A549 (cell line): ENCODE results near the gene CA12. TPM values are rescaled to one million over a fixed set of nuclear protein-coding genes. Genes with fewer than 3 reads are reported as not detected.
"Not testable (repeated sequence)": the region's sequence is repeated elsewhere in the genome, so short reads cannot be mapped to it uniquely, and the experiment has no call there.

Source experiments
- ATAC-seq, 2 experiments: fragments of 200-7000 bp in 1 of 2; fragments of >200 bp in 1 of 2; cut with Nextera tagmentation in 1 of 2; cut with Tn5 transposase in 1 of 2; 3 replicates each; pipeline versions ENCODE4 v1.8.0 to v1.9.1; 2018 to 2020; ENCODE audit warnings: mild to moderate bottlenecking in 1 of 2, moderate library complexity in 1 of 2
- CTCF ChIA-PET: fragments of 300-600 bp; sonication (Branson Sonifier 250); formaldehyde crosslinking; extraction: SDS; loops from one replicate; lab custom pipeline; 2021; ENCODE audit warnings: antibody characterized with exemption, inconsistent platforms; lab: Yijun Ruan, JAX
- POLR2A ChIA-PET: fragments of 350-600 bp; formaldehyde crosslinking; extraction: SDS; loops from one replicate; lab custom pipeline; 2021; ENCODE audit warnings: antibody characterized with exemption, inconsistent platforms; lab: Yijun Ruan, JAX
- DNase-seq, 2 experiments: peaks; one replicate each; pipeline versions ENCODE4 v3.0.0 to v3.0.0-alpha.2; 2011 to 2016; ENCODE audit warnings: low read depth in 1 of 2, low spot score in 1 of 2
- FAIRE-seq: peaks from 2 replicates; lab custom pipeline; 2011; peaks lifted over from hg19 to GRCh38; lab: Jason Lieb, UNC
- H3K27ac ChIP-seq, 2 experiments: fragments of >200 bp; sonication (Bioruptor Twin); formaldehyde crosslinking; 3 replicates each; pipeline ENCODE4 v1.5.1; 2016 to 2017
- H3K4me1 ChIP-seq: fragments of >200 bp; sonication (Bioruptor Twin); formaldehyde crosslinking; 3 replicates; pipeline ENCODE4 v1.6.1; 2016
- H3K4me2 ChIP-seq: fragments of >200 bp; sonication (Bioruptor Twin); formaldehyde crosslinking; 3 replicates; pipeline ENCODE4 v1.6.1; 2016
- H3K4me3 ChIP-seq: fragments of >200 bp; sonication (Bioruptor Twin); formaldehyde crosslinking; 3 replicates; pipeline ENCODE4 v1.5.1; 2016
- H3K9me3 ChIP-seq: fragments of >200 bp; sonication (Bioruptor Twin); formaldehyde crosslinking; 3 replicates; pipeline ENCODE4 v1.6.1; 2016
- BCL3 ChIP-seq: fragments of >200 bp; sonication (Bioruptor Twin); formaldehyde crosslinking; IDR thresholded peaks from 3 replicates; pipeline ENCODE4 v1.6.1; 2016
- CHD2 ChIP-seq: fragments of 150-350 bp; IDR thresholded peaks from 2 replicates; pipeline ENCODE4 v1.6.1; 2014; ENCODE audit warnings: low read length; ENCODE audit not compliant: partially characterized antibody
- CHD4 ChIP-seq: fragments of 200-600 bp; sonication (generic); IDR thresholded peaks from 2 replicates; pipeline ENCODE4 v1.6.1; 2016; ENCODE audit warnings: antibody characterized with exemption, mild to moderate bottlenecking, borderline replicate concordance
- ESRRA ChIP-seq: fragments of 150-350 bp; IDR thresholded peaks from 2 replicates; pipeline ENCODE4 v1.6.1; 2014; ENCODE audit warnings: mild to moderate bottlenecking, low read length, borderline replicate concordance
- GATA3 ChIP-seq: IDR thresholded peaks from 2 replicates; pipeline ENCODE4 v1.6.1; 2012; ENCODE audit warnings: borderline replicate concordance
- KDM5A ChIP-seq: fragments of 200-600 bp; sonication (generic); IDR thresholded peaks from 2 replicates; pipeline ENCODE4 v1.6.1; 2016; ENCODE audit warnings: antibody characterized with exemption, mild to moderate bottlenecking
- MAFK ChIP-seq: fragments of 450-650 bp; IDR thresholded peaks from 2 replicates; pipeline ENCODE4 v1.6.1; 2014; ENCODE audit not compliant: partially characterized antibody
- MAX ChIP-seq: IDR thresholded peaks from 2 replicates; pipeline ENCODE4 v1.6.1; 2012
- PHF8 ChIP-seq: fragments of 200-600 bp; sonication (generic); IDR thresholded peaks from 2 replicates; pipeline ENCODE4 v1.6.1; 2016; ENCODE audit warnings: low read depth, mild to moderate bottlenecking, antibody characterized with exemption, moderate library complexity, borderline replicate concordance
- POLR2AphosphoS2 ChIP-seq: conservative IDR thresholded peaks from 2 replicates; pipeline ENCODE4 v1.6.1; 2012; ENCODE audit warnings: low read length, improper control_type of control experiment, inconsistent platforms
- RCOR1 ChIP-seq: fragments of 150-350 bp; IDR thresholded peaks from 2 replicates; pipeline ENCODE4 v1.6.1; 2014; ENCODE audit warnings: antibody characterized with exemption, low read length, low read depth
- REST ChIP-seq: fragments of 200-600 bp; sonication (generic); IDR thresholded peaks from 2 replicates; pipeline ENCODE4 v1.6.1; 2016; ENCODE audit warnings: antibody characterized with exemption, mild to moderate bottlenecking, moderate library complexity
- ZNF302 ChIP-seq: fragments of 250-450 bp; sonication (Bioruptor Pico); IDR thresholded peaks from 2 replicates; pipeline ENCODE4 v1.9.0; 2021; ENCODE audit warnings: inconsistent platforms, mild to moderate bottlenecking, moderate library complexity
- ZSCAN20 ChIP-seq: fragments of 250-450 bp; sonication (Bioruptor Pico); IDR thresholded peaks from 2 replicates; pipeline ENCODE4 v1.8.0; 2022; ENCODE audit warnings: mild to moderate bottlenecking, moderate library complexity
- WGBS: methylation state at CpG from one replicate; pipeline ENCODE4 v1.1.6; 2017; ENCODE audit errors: missing lambda C conversion rate; 5-methylcytosine and 5-hydroxymethylcytosine counted together
- polyA plus RNA-seq, 4 experiments: library from polyadenylated mRNA; depleted of rRNA in 3 of 4; stranded (reverse); fragments of >200 nt; fragmentation: RNase III in 1 of 4; extraction: RNeasy Plus Mini Kit Qiagen cat#74134 plus additional on column Dnase treatment in 1 of 4; gene quantifications; 2 replicates in 3 of 4; 3 replicates in 1 of 4; pipeline ENCODE4 v1.2.3, GENCODE V29; 2011 to 2017
- TF ChIP-seq, protein P1 (sequence below): fragments of >200 bp; sonication (Bioruptor Twin); formaldehyde crosslinking; IDR thresholded peaks from 3 replicates; pipeline ENCODE4 v1.5.1; 2016
- TF ChIP-seq, protein P2 (sequence below): fragments of >200 bp; sonication (Bioruptor Twin); formaldehyde crosslinking; IDR thresholded peaks from 2 replicates; pipeline ENCODE4 v1.6.1; 2016
- TF ChIP-seq, protein P3 (sequence below): IDR thresholded peaks from 2 replicates; pipeline ENCODE4 v1.6.1; 2012; ENCODE audit warnings: low read depth, borderline replicate concordance

Gene CA12
- polyA plus RNA-seq, 2 of the 4 experiments (the other 2 are of a cell fraction) = 129 to 323 TPM

DNA sequence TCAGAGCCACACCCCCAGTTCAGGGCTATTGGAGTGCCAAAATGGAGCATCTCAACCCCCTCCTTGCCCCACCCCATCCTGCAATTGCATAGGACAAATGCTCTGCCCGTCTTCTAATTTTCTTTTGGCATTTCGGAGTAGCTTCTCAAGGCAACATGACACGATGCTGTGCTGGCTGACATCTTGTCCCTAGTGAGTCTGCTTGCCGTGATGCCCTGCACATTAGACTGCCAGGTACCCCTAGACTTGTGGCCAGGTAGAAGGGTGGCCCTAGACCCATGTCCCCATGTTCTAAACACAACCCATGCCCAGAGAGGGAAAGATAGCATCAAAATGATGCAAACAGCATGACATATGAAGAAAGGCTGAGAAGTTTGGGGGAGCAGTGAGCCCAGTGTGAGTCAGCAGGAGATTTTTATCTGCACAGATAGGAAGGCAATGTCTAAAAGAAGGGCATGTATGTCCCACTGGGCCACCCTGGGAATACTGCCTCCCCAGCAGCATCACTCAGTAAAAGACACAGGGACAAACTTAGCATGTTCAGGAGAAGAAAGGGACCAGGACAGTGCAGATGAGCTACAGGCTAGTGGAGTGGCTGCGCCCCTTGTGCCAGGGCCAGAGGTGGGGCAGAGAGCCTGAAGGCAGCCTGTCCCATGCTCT is 36.8 kb downstream of the CA12 start:
- 95% methylated on average over 5 of the region's 5 CpGs for WGBS
- H3K4me1 ChIP-seq = peaks cover 43% of the 10 kb centered on the region
- ATAC-seq = peak in 1 of 2 experiments; percentile 18; a peak in 1 of 6 replicates
- DNase-seq = no peak
- H3K4me3 ChIP-seq = no peak overlapping the region
- H3K9me3 ChIP-seq = no peaks in the 10 kb centered on the region
- no peak for FAIRE-seq
- H3K27ac ChIP-seq = peak overlapping the region; percentile 42 to 57; a peak in 5 of 6 replicates
- peak overlapping the region; percentile 33; the same call in 2 of the 3 replicates for H3K4me2 ChIP-seq
- TF ChIP-seq, protein P1, sequence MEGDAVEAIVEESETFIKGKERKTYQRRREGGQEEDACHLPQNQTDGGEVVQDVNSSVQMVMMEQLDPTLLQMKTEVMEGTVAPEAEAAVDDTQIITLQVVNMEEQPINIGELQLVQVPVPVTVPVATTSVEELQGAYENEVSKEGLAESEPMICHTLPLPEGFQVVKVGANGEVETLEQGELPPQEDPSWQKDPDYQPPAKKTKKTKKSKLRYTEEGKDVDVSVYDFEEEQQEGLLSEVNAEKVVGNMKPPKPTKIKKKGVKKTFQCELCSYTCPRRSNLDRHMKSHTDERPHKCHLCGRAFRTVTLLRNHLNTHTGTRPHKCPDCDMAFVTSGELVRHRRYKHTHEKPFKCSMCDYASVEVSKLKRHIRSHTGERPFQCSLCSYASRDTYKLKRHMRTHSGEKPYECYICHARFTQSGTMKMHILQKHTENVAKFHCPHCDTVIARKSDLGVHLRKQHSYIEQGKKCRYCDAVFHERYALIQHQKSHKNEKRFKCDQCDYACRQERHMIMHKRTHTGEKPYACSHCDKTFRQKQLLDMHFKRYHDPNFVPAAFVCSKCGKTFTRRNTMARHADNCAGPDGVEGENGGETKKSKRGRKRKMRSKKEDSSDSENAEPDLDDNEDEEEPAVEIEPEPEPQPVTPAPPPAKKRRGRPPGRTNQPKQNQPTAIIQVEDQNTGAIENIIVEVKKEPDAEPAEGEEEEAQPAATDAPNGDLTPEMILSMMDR = no peak
- peak; percentile 43; the same call in 1 of the 2 replicates for TF ChIP-seq GATA3
- ChIA-PET CTCF (interaction anchor here (2.2 kb wide), 1 partner anchor 122 kb away, joined by 4 read pairs; no protein-coding TSS in a partner anchor), POLR2A (no interaction called here)

DNA sequence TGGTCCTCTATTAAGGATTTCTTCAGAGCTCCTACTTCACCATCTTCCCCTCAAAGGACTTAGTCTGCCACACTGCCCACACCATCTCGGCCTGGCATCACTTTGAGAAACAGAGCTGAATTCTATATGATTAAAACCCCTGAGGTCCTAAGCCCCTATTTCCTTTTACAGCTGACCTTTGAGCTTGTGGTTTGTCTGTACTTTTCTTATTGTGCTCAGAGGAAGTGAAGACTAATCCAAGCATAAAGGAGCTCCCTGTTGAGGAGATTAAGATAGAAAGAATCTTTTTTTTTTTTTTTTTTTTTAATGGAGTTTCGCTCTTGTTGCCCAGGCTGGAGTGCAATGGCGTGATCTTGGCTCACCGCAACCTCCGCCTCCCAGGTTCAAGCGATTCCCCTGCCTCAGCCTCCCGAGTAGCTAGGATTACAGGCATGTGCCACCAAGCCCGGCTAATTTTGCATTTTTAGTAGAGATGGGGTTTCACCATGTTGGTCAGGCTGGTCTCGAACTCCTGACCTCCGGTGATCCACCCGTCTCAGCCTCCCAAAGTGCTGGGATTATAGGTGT is 38.6 kb downstream of the CA12 start:
- DNase-seq, H3K9me3 ChIP-seq, POLR2A ChIA-PET, FAIRE-seq, H3K4me2 ChIP-seq, ATAC-seq, H3K4me3 ChIP-seq, H3K27ac ChIP-seq: not testable (repeated sequence)
- WGBS = 93% methylated on average over 11 of the region's 11 CpGs
- H3K4me1 ChIP-seq = peaks cover 26% of the 10 kb centered on the region
- CTCF ChIA-PET = interaction anchor here (0.6 to 2.2 kb wide), 4 partner anchors 19 to 484 kb away, joined by 3 to 4 read pairs (median 3); no protein-coding TSS in a partner anchor

DNA sequence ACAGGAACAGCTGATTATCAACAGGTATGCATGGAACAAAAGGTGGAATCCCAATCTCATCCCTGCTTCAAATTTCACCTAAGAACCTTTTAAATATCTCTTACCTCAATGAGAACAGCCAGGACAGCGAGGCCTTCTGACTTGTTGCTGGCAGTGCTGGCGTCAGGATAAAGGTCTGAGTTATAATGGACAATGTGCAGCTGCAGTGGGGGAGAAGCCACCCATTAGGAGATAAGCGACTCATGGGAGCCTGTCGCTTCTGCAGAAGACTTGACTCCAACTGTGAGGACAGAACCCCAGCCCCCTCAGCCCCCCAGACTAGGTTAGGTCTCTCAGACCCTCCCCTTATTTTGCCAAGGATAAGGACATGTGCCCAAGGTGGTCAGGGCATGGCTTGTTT is 39.7 kb downstream of the CA12 start:
- no peaks in the 10 kb centered on the region for H3K9me3 ChIP-seq
- ChIA-PET CTCF (no interaction called here), POLR2A (no interaction called here)
- no peak overlapping the region for H3K4me3 ChIP-seq
- 93% methylated on average over 4 of the region's 4 CpGs for WGBS
- peaks cover 18% of the 10 kb centered on the region for H3K4me1 ChIP-seq
- DNase-seq (no peak), FAIRE-seq (no peak), ATAC-seq (no peak)
- H3K27ac ChIP-seq = no peak overlapping the region
- no peak overlapping the region for H3K4me2 ChIP-seq
- no peak for TF ChIP-seq RCOR1
- TF ChIP-seq, protein P2, sequence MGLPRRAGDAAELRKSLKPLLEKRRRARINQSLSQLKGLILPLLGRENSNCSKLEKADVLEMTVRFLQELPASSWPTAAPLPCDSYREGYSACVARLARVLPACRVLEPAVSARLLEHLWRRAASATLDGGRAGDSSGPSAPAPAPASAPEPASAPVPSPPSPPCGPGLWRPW = no peak
- TF ChIP-seq ESRRA = no peak
- TF ChIP-seq BCL3 = no peak
- TF ChIP-seq, protein P3, sequence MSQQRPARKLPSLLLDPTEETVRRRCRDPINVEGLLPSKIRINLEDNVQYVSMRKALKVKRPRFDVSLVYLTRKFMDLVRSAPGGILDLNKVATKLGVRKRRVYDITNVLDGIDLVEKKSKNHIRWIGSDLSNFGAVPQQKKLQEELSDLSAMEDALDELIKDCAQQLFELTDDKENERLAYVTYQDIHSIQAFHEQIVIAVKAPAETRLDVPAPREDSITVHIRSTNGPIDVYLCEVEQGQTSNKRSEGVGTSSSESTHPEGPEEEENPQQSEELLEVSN = no peak
- no peak for TF ChIP-seq MAX
- no peak for TF ChIP-seq KDM5A
- no peak for TF ChIP-seq POLR2AphosphoS2
- TF ChIP-seq REST = no peak
- TF ChIP-seq CHD2 = no peak
- TF ChIP-seq ZSCAN20 (CRISPR knock-in tag) = no peak
- TF ChIP-seq ZNF302 (CRISPR knock-in tag) = no peak
- TF ChIP-seq CHD4 = no peak
- TF ChIP-seq, protein P1 = no peak
- TF ChIP-seq PHF8 = no peak
- no peak for TF ChIP-seq MAFK
